NCI-H2196 (cell line): ENCODE results near the gene POMT2.
"Not testable (repeated sequence)": the region's sequence is repeated elsewhere in the genome, so short reads cannot be mapped to it uniquely, and the experiment has no call there.

Source experiments
- DNase-seq: peaks from one replicate; lab custom pipeline; 2025; ENCODE audit not compliant: unreplicated experiment; lab: John Stamatoyannopoulos, UW

POMT2 gene

GRCh38 chr14:77324816-77325745 is 4.4 kb upstream of the POMT2 start:
- DNase-seq, result no peak

- DNase-seq, result no peak
Observed at GRCh38 chr14:77324289-77324688, 3.6 kb upstream of the POMT2 start.

- DNase-seq, result no peak
Observed at GRCh38 chr14:77323571-77323970, 2.9 kb upstream of the POMT2 start.

- no peak for DNase-seq
Observed at GRCh38 chr14:77322951-77323350, 2.3 kb upstream of the POMT2 start.

GRCh38 chr14:77322250-77322902 is 1.7 kb upstream of the POMT2 start:
- DNase-seq, result no peak

- DNase-seq, result no peak
Observed at GRCh38 chr14:77319422-77319821, 1.3 kb downstream of the POMT2 start.

GRCh38 chr14:77318756-77319155 is 1.9 kb downstream of the POMT2 start:
- DNase-seq, result not testable (repeated sequence)

- no peak for DNase-seq
Observed at GRCh38 chr14:77318006-77318553, 2.6 kb downstream of the POMT2 start.

- peak; percentile 72 for DNase-seq
Observed at GRCh38 chr14:77316872-77317301, 3.8 kb downstream of the POMT2 start.

GRCh38 chr14:77316195-77316505 is 4.5 kb downstream of the POMT2 start:
- no peak for DNase-seq

GRCh38 chr14:77314539-77315457 is 5.9 kb downstream of the POMT2 start:
- DNase-seq, result no peak

GRCh38 chr14:77314043-77314442 is 6.6 kb downstream of the POMT2 start:
- DNase-seq, result no peak

GRCh38 chr14:77313371-77313770 is 7.3 kb downstream of the POMT2 start:
- DNase-seq, result no peak

- no peak for DNase-seq
Observed at GRCh38 chr14:77311217-77311616, 9.5 kb downstream of the POMT2 start.

GRCh38 chr14:77310026-77310425 is 10.7 kb downstream of the POMT2 start:
- DNase-seq, result no peak

GRCh38 chr14:77309131-77309530 is 11.6 kb downstream of the POMT2 start:
- no peak for DNase-seq

GRCh38 chr14:77306851-77307496 is 13.7 kb downstream of the POMT2 start:
- no peak for DNase-seq

- no peak for DNase-seq
Observed at GRCh38 chr14:77306416-77306815, 14.3 kb downstream of the POMT2 start.

- DNase-seq, result no peak
Observed at GRCh38 chr14:77305696-77306095, 15.0 kb downstream of the POMT2 start.

- DNase-seq, result peak; percentile 87
Observed at GRCh38 chr14:77303417-77304156, 17.1 kb downstream of the POMT2 start.
